ENCODE data around the gene ZNF467.

DNA sequence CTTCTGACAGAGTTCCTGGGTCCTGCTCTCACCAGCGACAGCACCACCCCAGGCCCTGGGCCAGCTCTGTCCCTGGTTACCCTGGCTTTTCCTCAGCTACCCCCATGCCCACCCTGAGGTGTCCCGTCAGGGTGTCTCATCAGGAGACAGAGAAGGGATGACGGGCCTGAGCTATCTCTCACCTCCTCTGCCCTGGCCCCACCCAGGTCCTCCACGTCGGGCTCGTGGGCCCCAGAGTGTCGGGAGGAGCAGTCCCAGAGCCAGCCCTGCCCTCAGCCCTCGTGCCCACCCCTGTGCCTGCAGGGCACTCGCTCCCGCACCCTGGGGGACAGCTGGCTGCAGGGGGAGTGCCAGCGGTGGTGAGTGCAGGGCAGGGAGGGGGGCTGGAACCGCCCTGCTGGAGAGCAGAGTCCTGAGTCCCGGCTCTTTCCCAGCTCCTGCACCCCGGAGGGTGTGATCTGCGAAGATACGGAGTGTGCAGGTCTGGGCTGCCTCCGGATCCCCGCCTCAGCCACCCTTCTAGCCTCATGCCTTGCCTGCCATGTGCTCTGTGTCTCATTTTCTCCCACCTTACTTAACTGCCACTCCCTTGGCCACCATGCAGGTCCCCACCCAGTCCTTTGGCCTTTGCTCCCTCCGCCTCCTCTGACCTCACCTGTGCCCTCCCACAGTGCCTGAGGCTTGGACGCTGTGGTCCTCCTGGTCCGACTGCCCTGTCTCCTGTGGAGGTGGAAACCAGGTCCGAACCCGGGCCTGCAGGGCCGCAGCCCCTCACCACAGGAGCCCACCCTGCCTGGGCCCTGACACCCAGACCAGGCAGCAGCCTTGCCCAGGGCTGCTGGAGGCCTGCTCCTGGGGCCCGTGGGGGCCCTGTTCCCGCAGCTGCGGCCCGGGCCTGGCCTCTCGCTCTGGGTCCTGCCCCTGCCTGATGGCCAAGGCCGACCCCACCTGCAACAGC lies 48.1 kb upstream of the ZNF467 start:
- TF ChIP-seq, protein P1, sequence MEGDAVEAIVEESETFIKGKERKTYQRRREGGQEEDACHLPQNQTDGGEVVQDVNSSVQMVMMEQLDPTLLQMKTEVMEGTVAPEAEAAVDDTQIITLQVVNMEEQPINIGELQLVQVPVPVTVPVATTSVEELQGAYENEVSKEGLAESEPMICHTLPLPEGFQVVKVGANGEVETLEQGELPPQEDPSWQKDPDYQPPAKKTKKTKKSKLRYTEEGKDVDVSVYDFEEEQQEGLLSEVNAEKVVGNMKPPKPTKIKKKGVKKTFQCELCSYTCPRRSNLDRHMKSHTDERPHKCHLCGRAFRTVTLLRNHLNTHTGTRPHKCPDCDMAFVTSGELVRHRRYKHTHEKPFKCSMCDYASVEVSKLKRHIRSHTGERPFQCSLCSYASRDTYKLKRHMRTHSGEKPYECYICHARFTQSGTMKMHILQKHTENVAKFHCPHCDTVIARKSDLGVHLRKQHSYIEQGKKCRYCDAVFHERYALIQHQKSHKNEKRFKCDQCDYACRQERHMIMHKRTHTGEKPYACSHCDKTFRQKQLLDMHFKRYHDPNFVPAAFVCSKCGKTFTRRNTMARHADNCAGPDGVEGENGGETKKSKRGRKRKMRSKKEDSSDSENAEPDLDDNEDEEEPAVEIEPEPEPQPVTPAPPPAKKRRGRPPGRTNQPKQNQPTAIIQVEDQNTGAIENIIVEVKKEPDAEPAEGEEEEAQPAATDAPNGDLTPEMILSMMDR (IDR thresholded peaks at IDR 0.05; ENCODE audit: low read depth, low read length) = no peak
- TF ChIP-seq POLR2A (IDR thresholded peaks at IDR 0.05; ENCODE audit: extremely low read depth, insufficient read length) = no peak
